ENCODE results near the gene GUCY1A1.

The GUCY1A1 gene

GRCh38 chr4:155675709-155676429 is 9.2 kb downstream of the GUCY1A1 start:
- Histone ChIP-seq H3K4me1 (ENCODE audit: control insufficient read depth, insufficient read depth, low read length) (peaks cover 16% of the 10 kb centered on the region; the same call in 1 of the 2 replicates), H3K27ac (ENCODE audit: extremely low read depth, low read depth, low read length) (peak overlapping the region; percentile 42; the same call in 1 of the 2 replicates)
- CTCF ChIA-PET = interaction anchor here (0.6 kb wide), 1 partner anchor 23 kb away, joined by 4 read pairs; no protein-coding TSS in a partner anchor
- TF ChIP-seq ZNF792 (tag by site-specific recombination; IDR thresholded peaks at IDR 0.05) (no peak), ZXDB (tag by site-specific recombination; IDR thresholded peaks at IDR 0.05) (peak; percentile 47; the same call in 1 of the 2 replicates), PRDM6 (tag by site-specific recombination; IDR thresholded peaks at IDR 0.05) (peak; percentile 98), PRDM10 (tag by site-specific recombination; IDR thresholded peaks at IDR 0.05) (peak; percentile 73), IKZF3 (tag by site-specific recombination; IDR thresholded peaks at IDR 0.05) (peak; percentile 95), ZNF335 (tag by site-specific recombination; conservative IDR thresholded peaks at IDR 0.05) (peak; percentile 69), ZBTB44 (tag by site-specific recombination; IDR thresholded peaks at IDR 0.05) (peak; percentile 45; the same call in 1 of the 2 replicates), OVOL3 (tag by site-specific recombination; IDR thresholded peaks at IDR 0.05) (peak; percentile 69; the same call in 1 of the 2 replicates), ZNF132 (tag by site-specific recombination; IDR thresholded peaks at IDR 0.05; ENCODE audit: borderline replicate concordance) (no peak), OSR2 (tag by site-specific recombination; IDR thresholded peaks at IDR 0.05) (peak; percentile 82), ZNF510 (tag by site-specific recombination; IDR thresholded peaks at IDR 0.05; ENCODE audit: insufficient replicate concordance) (no peak), SETDB1 (IDR thresholded peaks at IDR 0.05; ENCODE audit: insufficient read length, low read length) (no peak), GLI2 (tag by site-specific recombination; IDR thresholded peaks at IDR 0.05; ENCODE audit: borderline replicate concordance, low read depth) (peak; percentile 35; the same call in 1 of the 2 replicates), ZNF362 (tag by site-specific recombination; IDR thresholded peaks at IDR 0.05) (no peak), ZNF423 (tag by site-specific recombination; IDR thresholded peaks at IDR 0.05) (peak; percentile 28; the same call in 1 of the 2 replicates), ZBTB8A (tag by site-specific recombination; IDR thresholded peaks at IDR 0.05) (peak; percentile 97), PRDM4 (tag by site-specific recombination; IDR thresholded peaks at IDR 0.05) (peak; percentile 82), ZNF610 (tag by site-specific recombination; IDR thresholded peaks at IDR 0.05; ENCODE audit: borderline replicate concordance) (0 out of 2 replicates have a peak, but pooled peaks have one; percentile 46), ZSCAN18 (tag by site-specific recombination; IDR thresholded peaks at IDR 0.05) (no peak), ZSCAN16 (tag by site-specific recombination; IDR thresholded peaks at IDR 0.05) (no peak), ZNF561 (tag by site-specific recombination; IDR thresholded peaks at IDR 0.05; ENCODE audit: borderline replicate concordance) (peak; percentile 79)

More at GRCh38 chr4:155675709-155676429, 9.2 kb downstream of the GUCY1A1 start:
- Histone ChIP-seq H3K9me3 (ENCODE audit: control insufficient read depth, insufficient read depth, low read depth, low read length) (no peaks in the 10 kb centered on the region), H3K4me3 (ENCODE audit: low read depth, low read length) (no peak overlapping the region), H3K36me3 (ENCODE audit: control insufficient read depth in 2 of 2, insufficient read depth in 1 of 2, low read length in 2 of 2) (no peaks in the 10 kb centered on the region)
- POLR2A ChIA-PET = no interaction called here

Measured in HEK293 (cell line).